NCI-H1092 treated with DMSO at 0.1 percent for 48 hours (cell line): ENCODE measurements around the gene KDM5C.

Experiments used
- DNase-seq: peaks from one replicate; lab custom pipeline; 2025; lab: John Stamatoyannopoulos, UW

Gene KDM5C

GRCh38 chrX:53224860-53225797 lies at the start of gene KDM5C:
Gene KDM5C (minus strand): TSS chrX:53225207. CDS start chrX:53224889, 318 bp downstream.
- peak; percentile 94 for DNase-seq

DNA sequence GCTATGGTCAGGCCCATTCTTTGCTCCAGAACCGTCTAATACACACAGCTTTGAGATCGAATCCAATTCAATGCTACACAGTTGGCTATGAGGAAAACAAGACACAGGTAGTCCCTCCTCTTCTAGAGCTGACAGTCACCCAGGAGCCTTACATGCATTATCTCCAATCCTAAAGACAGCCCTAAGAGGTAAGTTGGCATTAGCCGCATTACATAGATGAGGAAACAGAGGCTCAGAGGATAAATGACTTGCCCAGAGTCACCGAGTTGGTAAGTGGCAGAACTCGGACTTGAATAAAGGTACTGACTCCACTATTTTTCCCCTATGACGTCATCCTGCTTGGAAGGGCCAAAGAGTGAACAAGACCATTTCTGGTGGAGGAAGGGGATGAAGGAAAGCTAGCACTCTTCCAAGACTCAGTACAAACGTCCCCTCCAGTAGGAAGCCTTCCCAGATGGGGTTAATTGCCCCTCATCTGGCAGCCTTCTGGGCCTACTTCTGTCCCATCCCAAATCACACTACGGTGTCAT lies 47.9 kb upstream of the KDM5C start:
- no peak for DNase-seq

DNA sequence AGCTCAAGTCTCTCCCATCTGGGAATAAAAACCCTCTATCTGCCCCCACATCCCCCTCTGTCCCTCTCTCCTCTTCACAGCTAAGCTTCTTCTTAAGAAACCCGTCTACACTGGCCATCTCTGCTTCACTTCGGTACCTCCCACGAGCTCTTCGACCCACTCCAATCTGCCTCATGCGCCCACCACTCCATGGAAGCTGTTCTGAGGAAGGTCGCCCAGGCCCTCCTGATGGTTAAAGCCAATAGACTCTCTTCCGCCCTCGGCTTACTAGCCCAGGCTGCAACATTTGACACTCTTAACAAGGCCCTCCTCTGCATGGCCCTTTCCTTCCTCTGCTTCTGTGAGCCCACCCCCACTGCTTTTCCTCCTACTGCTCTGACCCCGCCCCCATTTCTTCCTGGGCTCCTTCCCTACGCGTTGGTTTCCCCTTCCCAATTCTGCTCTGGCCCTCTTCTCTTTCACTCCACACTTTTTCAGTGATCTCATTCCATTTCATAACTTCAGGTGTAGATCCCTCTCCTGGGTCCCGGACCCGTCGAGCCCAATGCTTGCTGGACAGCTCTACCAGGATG lies 44.6 kb upstream of the KDM5C start:
- DNase-seq = no peak

- DNase-seq = no peak
Measured at GRCh38 chrX:53268173-53268572, 43.2 kb upstream of the KDM5C start.

DNA sequence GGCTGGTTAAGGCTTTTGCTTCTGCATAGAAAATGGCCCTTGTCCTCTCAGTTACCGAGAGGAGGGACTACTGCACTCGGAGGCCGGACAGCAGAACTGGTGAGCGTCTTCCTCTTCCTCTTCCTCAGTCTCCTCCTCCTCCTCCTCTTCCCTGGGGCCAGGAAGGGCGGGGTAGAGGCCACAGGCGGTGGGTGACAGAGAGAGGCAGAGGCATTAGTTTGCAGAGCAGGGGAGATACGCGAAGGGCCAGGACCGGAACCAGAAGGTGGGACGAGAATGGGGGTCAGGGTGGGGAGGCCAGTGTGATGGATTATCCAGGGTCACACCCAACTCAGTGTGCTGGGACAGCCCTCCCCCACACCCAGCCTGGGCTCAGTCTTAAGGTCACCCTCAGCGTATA lies 41.9 kb upstream of the KDM5C start:
- DNase-seq = no peak

DNA sequence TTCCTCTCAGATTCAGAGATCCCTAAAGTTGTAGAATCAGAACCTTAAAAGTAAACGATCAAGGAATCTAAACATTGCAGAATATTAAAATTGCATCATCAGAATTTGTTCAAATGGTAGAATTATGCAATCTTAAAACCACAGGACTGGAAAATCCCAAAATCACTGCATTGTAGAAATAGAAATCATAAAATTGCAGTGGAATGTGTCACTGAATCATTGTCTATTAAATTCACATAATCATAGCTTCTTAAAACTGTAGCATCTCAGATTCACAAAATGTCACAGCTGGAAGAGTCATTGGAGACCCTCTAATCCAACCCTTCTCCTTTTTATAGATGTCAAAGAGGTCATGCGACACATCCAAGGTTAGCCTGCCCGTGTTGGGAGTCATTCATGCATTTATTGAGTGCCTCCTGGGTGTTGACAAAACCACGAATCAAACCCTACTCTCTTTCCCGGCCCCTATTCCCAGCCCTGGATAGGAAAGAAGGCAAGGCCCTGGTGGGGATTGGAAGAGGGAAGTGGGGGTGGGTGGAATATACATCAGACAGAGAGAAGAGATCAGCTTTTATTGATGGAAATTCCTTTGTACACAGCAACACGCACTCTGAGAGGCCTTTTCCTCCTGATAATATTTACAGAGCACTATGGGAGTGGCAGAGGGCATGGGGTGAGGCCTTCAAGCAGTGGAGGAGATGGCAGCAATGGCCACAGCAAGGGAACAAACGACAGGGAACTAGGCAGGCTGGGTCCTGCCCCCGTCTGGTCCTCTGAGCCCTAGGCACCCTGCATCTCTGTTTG lies 41.0 kb upstream of the KDM5C start:
- DNase-seq = no peak

- no peak for DNase-seq
Measured at GRCh38 chrX:53263597-53264094, 38.6 kb upstream of the KDM5C start.

DNA sequence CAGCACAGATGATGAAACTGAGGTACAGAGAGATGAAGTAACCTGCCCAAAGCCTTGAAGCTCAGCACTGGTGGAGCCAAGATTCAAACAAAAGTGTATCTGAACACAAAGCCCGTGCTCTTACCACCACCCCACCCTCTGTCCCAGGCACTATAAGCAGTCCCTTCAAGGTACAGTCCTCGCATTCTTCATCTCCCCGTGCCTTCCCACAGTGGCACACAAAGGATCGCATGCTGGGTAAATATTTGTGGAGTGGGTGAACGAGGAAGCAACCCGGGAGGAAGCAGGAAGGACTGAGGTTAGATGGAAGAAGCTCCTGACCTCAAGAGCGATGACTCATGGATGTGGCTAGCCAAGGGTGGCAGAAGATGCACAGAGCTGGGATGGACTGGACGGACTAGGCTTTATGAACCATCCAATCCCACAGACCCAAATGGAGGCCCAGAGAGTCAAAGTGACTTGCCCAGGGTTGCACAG lies 37.9 kb upstream of the KDM5C start:
- no peak for DNase-seq

DNA sequence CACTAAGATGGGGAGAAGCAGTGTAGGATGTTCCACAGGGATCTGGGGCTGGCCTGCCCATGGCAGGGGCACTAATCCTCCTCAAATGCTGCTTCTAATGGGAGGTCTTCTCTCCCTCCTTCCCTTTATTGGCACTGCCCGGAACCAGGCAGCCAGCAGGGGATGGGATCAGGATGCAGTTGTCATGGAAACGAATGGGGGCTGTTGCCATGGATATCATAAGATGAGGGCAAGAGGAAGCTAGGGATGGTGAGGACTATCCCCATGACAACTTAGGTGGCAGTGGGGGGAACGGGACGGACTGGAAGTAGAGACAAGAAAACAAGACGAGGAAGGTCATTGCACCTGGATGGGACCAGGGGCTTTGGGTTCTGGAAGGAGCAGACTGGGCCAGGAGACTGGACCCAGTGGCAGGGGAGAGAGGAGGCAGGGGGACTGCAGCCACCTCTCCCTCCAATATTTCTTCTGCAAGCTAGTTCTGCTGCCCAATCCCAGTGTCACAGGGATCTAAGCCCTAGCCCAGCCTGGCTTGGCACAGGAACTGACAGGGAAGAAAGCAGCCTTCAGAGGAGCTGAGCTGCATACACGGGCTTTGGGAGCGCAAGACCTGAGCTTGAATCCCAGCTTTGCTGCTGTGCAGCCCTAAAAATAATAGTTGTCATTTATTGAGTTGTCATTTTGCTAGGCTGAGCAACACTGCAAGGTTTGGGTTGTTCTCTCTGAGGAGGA lies 37.3 kb upstream of the KDM5C start:
- no peak for DNase-seq

DNA sequence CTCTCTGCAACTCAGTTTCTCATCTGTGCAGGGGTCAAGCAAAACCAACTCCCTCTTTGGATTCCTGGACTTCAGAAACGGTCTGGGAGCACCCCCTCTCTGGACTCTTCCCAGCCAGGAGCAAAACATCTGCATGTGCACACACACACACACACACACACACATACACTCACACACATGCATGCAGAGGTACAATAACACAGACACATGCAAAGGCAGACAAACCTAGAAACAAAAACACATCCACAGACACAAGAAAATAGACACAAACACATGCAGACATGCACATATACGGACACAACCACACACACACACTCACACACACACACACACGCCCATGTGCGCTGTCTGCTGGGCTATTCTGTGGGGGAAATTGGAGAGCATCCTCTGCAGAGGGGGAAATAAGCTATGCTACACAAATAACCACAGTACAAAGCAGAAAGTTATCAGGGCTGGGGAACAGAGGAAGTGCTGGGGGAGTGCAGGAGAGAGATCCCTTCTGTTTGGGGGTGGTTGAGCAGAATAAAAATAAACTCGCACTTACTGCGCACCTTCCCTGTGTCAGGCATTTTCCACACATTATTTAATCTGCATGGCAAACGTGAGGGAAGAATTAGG lies 36.5 kb upstream of the KDM5C start:
- no peak for DNase-seq

DNA sequence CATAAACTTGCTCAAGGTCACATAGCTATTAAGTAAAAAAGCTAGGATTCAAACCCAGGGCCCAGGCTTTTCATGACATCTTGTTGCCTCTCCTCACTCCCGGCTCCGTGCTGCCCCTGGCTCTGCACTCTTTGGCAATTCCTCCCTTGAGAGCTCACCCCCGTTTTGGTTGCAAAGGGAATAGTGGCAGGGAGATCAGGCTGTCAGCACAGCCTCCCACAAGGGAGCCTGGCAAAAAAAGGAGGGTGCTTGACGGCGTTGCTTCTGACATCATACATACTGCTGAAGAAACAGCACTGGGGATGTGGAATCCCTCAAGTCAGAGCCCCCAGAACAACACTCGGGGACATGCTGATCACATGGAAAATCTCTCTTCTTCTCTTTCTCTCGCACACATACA lies 35.8 kb upstream of the KDM5C start:
- no peak for DNase-seq

GRCh38 chrX:53257670-53258423 lies 32.8 kb upstream of the KDM5C start:
- DNase-seq = no peak

- no peak for DNase-seq
Measured at GRCh38 chrX:53257166-53257565, 32.2 kb upstream of the KDM5C start.

DNA sequence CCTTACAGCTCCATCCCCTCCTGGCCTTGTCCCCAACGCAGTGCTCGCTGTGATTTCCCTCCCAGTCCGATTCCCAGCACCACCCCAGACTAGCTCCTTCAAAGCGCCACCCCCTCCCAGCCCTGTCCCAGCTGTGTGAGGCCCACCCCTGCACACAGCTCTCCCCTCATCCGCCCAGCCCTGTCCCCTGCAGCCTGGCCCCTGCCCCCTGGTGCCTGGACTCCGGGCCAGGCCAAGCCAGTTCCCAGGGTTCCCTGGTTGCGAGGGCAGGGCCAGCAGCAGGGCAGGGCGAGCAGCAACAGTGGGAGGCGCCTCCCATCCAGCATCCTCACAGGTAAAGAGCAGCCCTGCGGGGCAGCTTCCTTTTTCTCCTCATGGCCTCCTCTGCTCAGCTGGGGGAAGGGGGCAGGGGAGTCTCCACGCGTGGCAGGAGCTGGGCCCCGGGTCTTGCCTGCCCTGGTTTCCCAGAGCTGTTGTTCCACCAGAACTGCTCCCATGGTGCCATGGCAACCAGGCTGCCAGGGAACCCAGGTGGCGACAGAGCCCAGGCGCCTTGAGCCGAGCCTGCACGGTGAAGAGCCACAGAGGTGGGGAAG lies 31.5 kb upstream of the KDM5C start:
- DNase-seq = no peak

DNA sequence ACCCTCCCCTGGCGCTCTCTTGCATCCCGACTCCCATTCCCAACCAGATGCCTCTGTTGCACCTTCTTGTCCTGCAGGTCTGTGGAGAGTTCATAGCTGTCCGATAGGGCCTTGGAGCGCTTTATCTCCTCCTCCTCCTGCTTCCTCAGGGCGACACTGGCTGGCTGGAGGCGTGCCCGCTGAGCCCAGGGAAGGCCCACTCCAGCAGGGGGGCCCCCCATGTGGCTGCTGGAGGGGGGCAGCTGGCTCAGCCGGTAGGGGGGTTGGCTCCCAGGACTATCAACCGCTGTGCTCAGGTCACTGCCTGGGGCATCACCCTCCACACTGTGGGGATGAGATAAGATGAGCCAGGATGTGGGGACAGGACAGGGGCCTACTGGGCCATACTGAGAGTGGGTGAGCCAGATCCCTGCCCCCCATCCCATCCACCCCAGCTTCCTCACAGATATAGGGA lies 30.8 kb upstream of the KDM5C start:
- DNase-seq = no peak

GRCh38 chrX:53254570-53255461 lies 29.8 kb upstream of the KDM5C start:
- DNase-seq = no peak

- no peak for DNase-seq
Measured at GRCh38 chrX:53253293-53254020, 28.4 kb upstream of the KDM5C start.

DNA sequence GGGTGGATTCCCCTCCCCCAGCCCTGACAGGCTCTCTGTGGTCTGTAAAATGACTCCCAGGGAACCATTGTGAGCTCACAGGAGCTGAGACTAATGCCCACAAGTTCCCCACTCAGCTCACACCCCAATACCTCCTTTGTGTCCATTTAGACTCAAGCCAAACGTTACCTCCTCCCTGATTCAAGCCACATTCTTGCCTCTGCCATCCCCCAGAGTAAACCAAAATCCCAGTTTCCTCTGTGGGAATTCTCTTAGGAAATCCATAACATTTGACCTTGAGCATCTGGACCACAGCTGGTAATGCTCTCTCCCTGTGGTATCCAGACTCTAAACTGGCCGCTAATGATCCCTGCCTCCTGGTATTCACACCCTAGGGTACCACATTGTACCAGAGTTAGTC lies 26.3 kb upstream of the KDM5C start:
- DNase-seq = no peak
